ENCODE results near the gene GPSM1. TPM values are rescaled to one million over a fixed set of nuclear protein-coding genes. Genes with fewer than 3 reads are reported as not detected.

The GPSM1 gene
- total and polyA plus RNA-seq, 2 donors (not counting 1 experiment from before 2014, with no cell fraction given), result 2.4 to 6.3 TPM

- H4K20me1 ChIP-seq (ENCODE audit: control insufficient read depth, insufficient read depth, low read length, poor library complexity, severe bottlenecking), result no peaks in the 10 kb centered on the region
- Mint-ChIP-seq H3K4me1 (peaks cover 7% of the 10 kb centered on the region), H3K9me3 (ENCODE audit: insufficient read depth) (no peaks in the 10 kb centered on the region), H3K4me3 (no peak overlapping the region), H3K27ac (no peak overlapping the region), H3K27me3 (peaks cover 5% of the 10 kb centered on the region)
- H2AFZ ChIP-seq (ENCODE audit: insufficient read depth, low read depth, low read length, poor library complexity, severe bottlenecking), result no peak overlapping the region
- peaks cover 22 to 23% of the 10 kb centered on the region in 2 donors for H3K4me1 ChIP-seq (ENCODE audit: control insufficient read depth in 2 of 2, insufficient read depth in 2 of 2, low read length in 2 of 2)
- WGBS (ENCODE audit: insufficient coverage), result 91% methylated on average over 21 of the region's 23 CpGs
- DNase-seq, result no peak
- H3K27me3 ChIP-seq (replicated peaks in 1 of 4; ENCODE audit: control extremely low read depth in 1 of 4, control insufficient read depth in 3 of 4, insufficient read depth in 4 of 4, low read length in 3 of 4), result peaks cover 0 to 27% (median 12%) of the 10 kb centered on the region in 4 experiments
- intact Hi-C loops (cut with micrococcal nuclease), result no loop called here
- TF ChIP-seq CTCF (IDR thresholded peaks at IDR 0.05) (no peak), EZH2 (IDR thresholded peaks at IDR 0.05; ENCODE audit: borderline replicate concordance, insufficient read depth, low read depth, low read length, poor library complexity, severe bottlenecking) (no peak)
- no peak overlapping the region for H3K4me2 ChIP-seq (replicated peaks; ENCODE audit: low read depth, low read length, poor library complexity, severe bottlenecking)
- H3K27ac ChIP-seq (ENCODE audit: low read length in 2 of 2), result no peak overlapping the region
- H3K36me3 ChIP-seq (replicated peaks in 1 of 2; ENCODE audit: control extremely low read depth in 1 of 2, control insufficient read depth in 1 of 2, extremely low read depth in 1 of 2, insufficient read depth in 2 of 2, low read length in 1 of 2), result no peaks in the 10 kb centered on the region
- CTCF ChIA-PET, result no interaction called here
- no peak overlapping the region for H3K4me3 ChIP-seq (ENCODE audit: control extremely low read depth in 1 of 5, extremely low read depth in 1 of 5, insufficient read depth in 1 of 5, low read depth in 2 of 5, low read length in 4 of 5)
- no peak overlapping the region for H3K9ac ChIP-seq (ENCODE audit: low read length)
- POLR2A ChIA-PET, result no interaction called here
- ATAC-seq (ENCODE audit: low read depth), result no peak
- H3K79me2 ChIP-seq (ENCODE audit: control insufficient read depth, insufficient read depth, low read length), result peaks cover 12% of the 10 kb centered on the region
- H3K9me3 ChIP-seq (ENCODE audit: control extremely low read depth in 1 of 3, control insufficient read depth in 2 of 3, insufficient read depth in 1 of 3, low read length in 2 of 3), result no peaks in the 10 kb centered on the region
These were observed 2.5 kb downstream of the GPSM1 start for GRCh38 chr9:136329636-136330405.

- H2AFZ ChIP-seq (ENCODE audit: insufficient read depth, low read depth, low read length, poor library complexity, severe bottlenecking), result no peak overlapping the region
- no peak for DNase-seq
- intact Hi-C loops (cut with micrococcal nuclease), result no loop called here
- no peak overlapping the region for H3K9ac ChIP-seq (ENCODE audit: low read length)
- no peak overlapping the region for H3K4me2 ChIP-seq (replicated peaks; ENCODE audit: low read depth, low read length, poor library complexity, severe bottlenecking)
- peaks cover 0 to 25% (median 12%) of the 10 kb centered on the region in 4 experiments for H3K27me3 ChIP-seq (replicated peaks in 1 of 4; ENCODE audit: control extremely low read depth in 1 of 4, control insufficient read depth in 3 of 4, insufficient read depth in 4 of 4, low read length in 3 of 4)
- H3K27ac ChIP-seq (ENCODE audit: low read length in 2 of 2), result no peak overlapping the region
- no peaks in the 10 kb centered on the region for H4K20me1 ChIP-seq (ENCODE audit: control insufficient read depth, insufficient read depth, low read length, poor library complexity, severe bottlenecking)
- H3K36me3 ChIP-seq (replicated peaks in 1 of 2; ENCODE audit: control extremely low read depth in 1 of 2, control insufficient read depth in 1 of 2, extremely low read depth in 1 of 2, insufficient read depth in 2 of 2, low read length in 1 of 2), result no peaks in the 10 kb centered on the region
- no peak overlapping the region for H3K4me3 ChIP-seq (ENCODE audit: control extremely low read depth in 1 of 5, extremely low read depth in 1 of 5, insufficient read depth in 1 of 5, low read depth in 2 of 5, low read length in 4 of 5)
- TF ChIP-seq CTCF (IDR thresholded peaks at IDR 0.05) (no peak), EZH2 (IDR thresholded peaks at IDR 0.05; ENCODE audit: borderline replicate concordance, insufficient read depth, low read depth, low read length, poor library complexity, severe bottlenecking) (no peak)
- 73% methylated on average over 10 of the region's 14 CpGs for WGBS (ENCODE audit: insufficient coverage)
- H3K79me2 ChIP-seq (ENCODE audit: control insufficient read depth, insufficient read depth, low read length), result peaks cover 12% of the 10 kb centered on the region
- Mint-ChIP-seq H3K27me3 (peaks cover 5% of the 10 kb centered on the region), H3K4me3 (no peak overlapping the region), H3K9me3 (ENCODE audit: insufficient read depth) (no peaks in the 10 kb centered on the region), H3K27ac (no peak overlapping the region), H3K4me1 (peaks cover 7% of the 10 kb centered on the region)
- ChIA-PET POLR2A (no interaction called here), CTCF (no interaction called here)
- no peak for ATAC-seq (ENCODE audit: low read depth)
- peaks cover 22 to 23% of the 10 kb centered on the region in 2 donors for H3K4me1 ChIP-seq (ENCODE audit: control insufficient read depth in 2 of 2, insufficient read depth in 2 of 2, low read length in 2 of 2)
- H3K9me3 ChIP-seq (ENCODE audit: control extremely low read depth in 1 of 3, control insufficient read depth in 2 of 3, insufficient read depth in 1 of 3, low read length in 2 of 3), result no peaks in the 10 kb centered on the region
These were observed 3.2 kb downstream of the GPSM1 start for GRCh38 chr9:136330406-136330990.

All from B cell (primary cell).